Retinal pigment epithelial cell (primary cell): ENCODE data around the gene SKAP1.

ENCODE experiments used
- DNase-seq: peaks from one replicate; pipeline ENCODE4 v3.0.0-alpha.2; 2010; ENCODE audit warnings: low read depth
- H3K4me3 ChIP-seq: 2 replicates; pipeline ENCODE4 v1.5.1; 2011; ENCODE audit warnings: mild to moderate bottlenecking, low read length, control low read depth, moderate library complexity
- CTCF ChIP-seq: conservative IDR thresholded peaks from 2 replicates; pipeline ENCODE4 v1.5.1; 2011; ENCODE audit warnings: low read depth, low read length, control low read depth, inconsistent platforms

Gene SKAP1

GRCh38 chr17:48144976-48145798 lies 284.8 kb downstream of the SKAP1 start:
- H3K4me3 ChIP-seq: no peak overlapping the region
- no peak for DNase-seq
- TF ChIP-seq CTCF: no peak

- DNase-seq: no peak
- no peak for TF ChIP-seq CTCF
- no peak overlapping the region for H3K4me3 ChIP-seq
These were observed 285.8 kb downstream of the SKAP1 start for GRCh38 chr17:48144231-48144630.

- no peak for DNase-seq
- TF ChIP-seq CTCF: no peak
- no peak overlapping the region for H3K4me3 ChIP-seq
These were observed 286.4 kb downstream of the SKAP1 start for GRCh38 chr17:48143629-48144028.

- no peak for TF ChIP-seq CTCF
- H3K4me3 ChIP-seq: no peak overlapping the region
- DNase-seq: no peak
These were observed 290.1 kb downstream of the SKAP1 start for GRCh38 chr17:48139944-48140343.

GRCh38 chr17:48137656-48138055 lies 292.4 kb downstream of the SKAP1 start:
- H3K4me3 ChIP-seq: no peak overlapping the region
- DNase-seq: no peak
- no peak for TF ChIP-seq CTCF

GRCh38 chr17:48134912-48135480 lies 295.0 kb downstream of the SKAP1 start:
- no peak overlapping the region for H3K4me3 ChIP-seq

More at GRCh38 chr17:48134912-48135480, 295.0 kb downstream of the SKAP1 start:
- no peak for DNase-seq
- TF ChIP-seq CTCF: peak; percentile 16
